Hepatocyte (in vitro differentiated cells): ENCODE data around the gene C2orf92. TPM values are rescaled to one million over a fixed set of nuclear protein-coding genes. Genes with fewer than 3 reads are reported as not detected.

Experiments used
- DNase-seq: peaks from one replicate; pipeline ENCODE4 v3.0.0-alpha.2; 2016; ENCODE audit warnings: low spot score
- H2AFZ ChIP-seq: fragments of 200-600 bp; sonication (generic); 2 replicates; pipeline ENCODE4 v1.6.0; 2016; ENCODE audit warnings: antibody characterized with exemption, mild to moderate bottlenecking
- H3K27ac ChIP-seq: fragments of 200-600 bp; sonication (generic); 2 replicates; pipeline ENCODE4 v1.5.1; 2016; ENCODE audit warnings: mild to moderate bottlenecking
- H3K27me3 ChIP-seq: fragments of 200-600 bp; sonication (generic); 2 replicates; pipeline ENCODE4 v1.6.1; 2016
- H3K36me3 ChIP-seq: fragments of 200-600 bp; sonication (generic); replicated peaks from 2 replicates; pipeline ENCODE4 v1.5.1; 2016; ENCODE audit warnings: low read depth; ENCODE audit not compliant: insufficient read depth
- H3K4me1 ChIP-seq: fragments of 200-600 bp; sonication (generic); 2 replicates; pipeline ENCODE4 v1.5.1; 2016; ENCODE audit warnings: mild to moderate bottlenecking, moderate library complexity; ENCODE audit not compliant: insufficient read depth
- H3K4me2 ChIP-seq: fragments of 200-600 bp; sonication (generic); 2 replicates; pipeline ENCODE4 v1.6.0; 2016
- H3K4me3 ChIP-seq: fragments of 200-600 bp; sonication (generic); 2 replicates; pipeline ENCODE4 v1.5.1; 2016; ENCODE audit warnings: mild to moderate bottlenecking
- H3K79me2 ChIP-seq: fragments of 200-600 bp; sonication (generic); 2 replicates; pipeline ENCODE4 v1.6.0; 2017; ENCODE audit warnings: mild to moderate bottlenecking
- H3K9me2 ChIP-seq: fragments of 200-600 bp; sonication (generic); replicated peaks from 2 replicates; pipeline ENCODE4 v1.6.0; 2017; ENCODE audit warnings: mild to moderate bottlenecking; ENCODE audit not compliant: insufficient read depth
- H3K9me3 ChIP-seq: fragments of 200-600 bp; sonication (generic); 2 replicates; pipeline ENCODE4 v1.5.1; 2016; ENCODE audit warnings: low read depth, mild to moderate bottlenecking
- H4K20me1 ChIP-seq: fragments of 200-600 bp; sonication (generic); 2 replicates; pipeline ENCODE4 v1.6.0; 2016; ENCODE audit warnings: mild to moderate bottlenecking; ENCODE audit not compliant: insufficient read depth, poor library complexity, severe bottlenecking
- CTCF ChIP-seq: fragments of 200-600 bp; sonication (generic); IDR thresholded peaks from 2 replicates; pipeline ENCODE4 v1.5.1; 2016; ENCODE audit warnings: antibody characterized with exemption, mild to moderate bottlenecking; ENCODE audit not compliant: poor library complexity
- EZH2 ChIP-seq: fragments of 200-600 bp; sonication (generic); IDR thresholded peaks from 2 replicates; pipeline ENCODE4 v1.6.1; 2016; ENCODE audit warnings: antibody characterized with exemption, mild to moderate bottlenecking, borderline replicate concordance
- EZH2phosphoT487 ChIP-seq: fragments of 200-600 bp; sonication (generic); IDR thresholded peaks from one replicate; pipeline ENCODE4 v1.6.1; 2018; ENCODE audit warnings: antibody characterized with exemption, mild to moderate bottlenecking, low read depth, moderate library complexity; ENCODE audit not compliant: unreplicated experiment, severe bottlenecking
- WGBS: methylation state at CpG from one replicate; pipeline ENCODE4 v1.1.6; 2016; ENCODE audit warnings: low lambda C conversion rate; ENCODE audit errors: missing lambda C conversion rate; 5-methylcytosine and 5-hydroxymethylcytosine counted together
- polyA plus RNA-seq: library from polyadenylated mRNA; unstranded; fragments of >200 nt; fragmentation: Nextera tagmentation; extraction: Ambion mirVana; gene quantifications from 2 replicates; pipeline ENCODE4 v1.2.1, GENCODE V29; 2016
- total RNA-seq: library from RNA; depleted of rRNA; stranded (reverse); fragments of >200 nt; gene quantifications from 2 replicates; pipeline ENCODE4 v1.2.3, GENCODE V29; 2014

C2orf92 gene
- total and polyA plus RNA-seq, 2 experiments from 2014 or later = 2.1 to 4.5 TPM

GRCh38 chr2:97743913-97744312, 74.4 kb downstream of the C2orf92 start:
- Histone ChIP-seq H3K79me2 (no peaks in the 10 kb centered on the region), H4K20me1 (no peaks in the 10 kb centered on the region), H3K9me3 (no peaks in the 10 kb centered on the region), H3K36me3 (no peaks in the 10 kb centered on the region), H3K27ac (no peak overlapping the region), H3K4me3 (no peak overlapping the region), H3K4me1 (no peaks in the 10 kb centered on the region), H2AFZ (no peak overlapping the region), H3K4me2 (no peak overlapping the region), H3K9me2 (no peaks in the 10 kb centered on the region), H3K27me3 (no peaks in the 10 kb centered on the region)
- 91% methylated on average over 6 of the region's 6 CpGs for WGBS
- DNase-seq = no peak
- TF ChIP-seq CTCF = no peak
- no peak for TF ChIP-seq EZH2
- no peak for TF ChIP-seq EZH2phosphoT487

DNA sequence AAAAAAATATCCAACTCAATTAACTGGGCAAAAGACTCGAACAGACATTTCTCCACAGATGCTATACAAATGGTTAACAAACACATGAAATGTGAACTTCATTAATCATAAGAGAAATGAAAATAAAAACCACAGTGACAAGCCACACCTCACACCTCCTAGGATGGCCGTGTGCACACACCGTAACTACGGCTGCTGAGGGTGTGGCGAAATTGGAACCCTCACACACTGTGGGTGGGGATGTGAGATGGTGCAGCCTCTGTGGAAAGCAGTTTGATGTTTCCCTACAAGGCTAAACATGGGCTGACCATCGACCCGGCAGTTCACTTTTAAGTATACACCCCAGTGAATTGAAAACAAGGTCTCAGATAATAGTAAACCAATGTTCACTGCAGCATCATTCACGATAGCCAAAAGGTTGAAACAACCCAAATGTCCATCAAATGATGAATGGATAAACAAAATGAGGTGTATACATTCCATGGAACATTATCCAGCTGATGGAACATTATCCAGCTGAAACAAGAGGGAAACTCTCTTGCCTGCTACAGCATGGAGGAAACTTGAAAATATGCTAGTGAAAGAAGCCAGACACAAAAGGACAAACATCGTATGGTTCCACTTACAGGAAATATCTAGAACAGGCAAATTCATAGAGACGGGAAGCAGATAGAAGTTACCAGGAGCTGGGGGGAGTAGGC, 76.1 kb downstream of the C2orf92 start:
- WGBS = 66% methylated on average over 10 of the region's 10 CpGs
- Histone ChIP-seq H3K9me2 (no peaks in the 10 kb centered on the region), H3K79me2 (no peaks in the 10 kb centered on the region), H3K36me3 (no peaks in the 10 kb centered on the region), H3K9me3 (no peaks in the 10 kb centered on the region), H3K4me3 (no peak overlapping the region), H2AFZ (no peak overlapping the region), H3K27me3 (no peaks in the 10 kb centered on the region), H3K4me2 (no peak overlapping the region), H3K4me1 (no peaks in the 10 kb centered on the region), H4K20me1 (no peaks in the 10 kb centered on the region), H3K27ac (no peak overlapping the region)
- no peak for DNase-seq
- TF ChIP-seq EZH2 = no peak
- TF ChIP-seq CTCF = no peak
- no peak for TF ChIP-seq EZH2phosphoT487

DNA sequence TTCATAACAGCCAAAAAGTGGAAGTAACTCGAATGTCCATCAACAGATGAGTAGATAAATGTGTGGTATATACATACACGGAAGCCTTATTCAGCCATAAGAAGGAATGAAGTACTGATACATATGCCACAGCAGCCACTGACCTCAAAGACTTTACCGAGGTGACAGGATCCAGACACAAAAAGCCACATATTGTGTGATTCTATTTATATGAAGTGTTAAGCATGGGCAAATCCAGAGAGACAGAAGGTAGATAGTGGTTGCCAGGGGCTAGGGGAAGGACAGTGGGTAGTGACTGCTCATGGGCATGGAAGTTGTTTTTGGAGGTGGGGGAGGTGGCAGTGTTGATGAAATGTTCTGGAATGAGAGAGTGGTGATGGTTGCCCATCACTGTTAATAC, 77.8 kb downstream of the C2orf92 start:
- TF ChIP-seq EZH2 (no peak), CTCF (no peak), EZH2phosphoT487 (no peak)
- H2AFZ ChIP-seq = no peak overlapping the region
- no peaks in the 10 kb centered on the region for H3K9me3 ChIP-seq
- H3K9me2 ChIP-seq = no peaks in the 10 kb centered on the region
- no peak for DNase-seq
- H3K4me3 ChIP-seq = no peak overlapping the region
- no peak overlapping the region for H3K4me2 ChIP-seq
- WGBS = 74% methylated on average over 3 of the region's 3 CpGs
- no peaks in the 10 kb centered on the region for H4K20me1 ChIP-seq
- no peaks in the 10 kb centered on the region for H3K4me1 ChIP-seq
- no peaks in the 10 kb centered on the region for H3K79me2 ChIP-seq
- no peaks in the 10 kb centered on the region for H3K36me3 ChIP-seq
- H3K27me3 ChIP-seq = no peaks in the 10 kb centered on the region
- no peak overlapping the region for H3K27ac ChIP-seq
